Urinary bladder (tissue), 4 donors: Measurements from ENCODE around the gene CNR1. TPM values are rescaled to one million over a fixed set of nuclear protein-coding genes. Genes with fewer than 3 reads are reported as not detected.
A peak's percentile ranks its signal among the peaks of the same experiment; 100 is the strongest.

Experiments
- DNase-seq: peaks from one replicate; pipeline ENCODE4 v3.0.0-alpha.2; 2015; ENCODE audit errors: extremely low spot score
- H3K27ac ChIP-seq: one replicate; pipeline ENCODE4 v1.5.1; 2013; ENCODE audit warnings: low read depth, mild to moderate bottlenecking, moderate library complexity
- H3K36me3 ChIP-seq: one replicate; pipeline ENCODE4 v1.6.1; 2013; ENCODE audit warnings: mild to moderate bottlenecking, moderate library complexity; ENCODE audit not compliant: insufficient read depth
- H3K4me1 ChIP-seq: one replicate; pipeline ENCODE4 v1.6.1; 2013; ENCODE audit warnings: mild to moderate bottlenecking, moderate library complexity; ENCODE audit not compliant: insufficient read depth
- H3K4me3 ChIP-seq: one replicate; pipeline ENCODE4 v1.5.1; 2013; ENCODE audit warnings: low read depth, low read length
- WGBS: extraction: QIAGEN DNeasy Blood & Tissue Kit; methylation state at CpG from one replicate; pipeline ENCODE4 v1.1.7; 2013; 5-methylcytosine and 5-hydroxymethylcytosine counted together
- polyA plus RNA-seq: library from polyadenylated mRNA; stranded (reverse); fragments of 200-250 nt; gene quantifications from one replicate; pipeline ENCODE4 v1.2.3, GENCODE V29; 2013
- total RNA-seq: library from RNA; depleted of rRNA; stranded (reverse); fragments of >200 nt; gene quantifications from one replicate; pipeline ENCODE4 v1.2.3, GENCODE V29; 2014
- donor health status: healthy with polysubstance abuse.
- donor health status: healthy.

CNR1 gene
- total and polyA plus RNA-seq, 2 donors: 3.4 to 5.6 TPM

GRCh38 chr6:88165087-88165843 is 882 bp downstream of the CNR1 start:
- H3K27ac ChIP-seq: no peak overlapping the region
- WGBS: 5% methylated on average over 18 of the region's 18 CpGs
- DNase-seq: no peak
- no peaks in the 10 kb centered on the region for H3K4me1 ChIP-seq
- H3K4me3 ChIP-seq: peak overlapping the region; percentile 56
- H3K36me3 ChIP-seq: no peaks in the 10 kb centered on the region

GRCh38 chr6:88164061-88164460 is 2.1 kb downstream of the CNR1 start:
- H3K36me3 ChIP-seq: no peaks in the 10 kb centered on the region
- no peak overlapping the region for H3K4me3 ChIP-seq
- 70% methylated on average over 4 of the region's 4 CpGs for WGBS
- DNase-seq: no peak
- no peaks in the 10 kb centered on the region for H3K4me1 ChIP-seq
- no peak overlapping the region for H3K27ac ChIP-seq

GRCh38 chr6:88163616-88164015 is 2.5 kb downstream of the CNR1 start:
- DNase-seq: no peak
- H3K4me3 ChIP-seq: no peak overlapping the region
- 82% methylated on average over 1 of the region's 1 CpG for WGBS
- H3K36me3 ChIP-seq: no peaks in the 10 kb centered on the region
- no peak overlapping the region for H3K27ac ChIP-seq
- H3K4me1 ChIP-seq: no peaks in the 10 kb centered on the region

- Histone ChIP-seq H3K4me3 (no peak overlapping the region), H3K27ac (no peak overlapping the region), H3K36me3 (no peaks in the 10 kb centered on the region), H3K4me1 (no peaks in the 10 kb centered on the region)
- no peak for DNase-seq
- WGBS: 52% methylated on average over 4 of the region's 4 CpGs
Observed at GRCh38 chr6:88161940-88162339, 4.2 kb downstream of the CNR1 start.

GRCh38 chr6:88157106-88157505 is 9.0 kb downstream of the CNR1 start:
- no peak for DNase-seq
- Histone ChIP-seq H3K36me3 (no peaks in the 10 kb centered on the region), H3K4me1 (no peaks in the 10 kb centered on the region), H3K27ac (no peak overlapping the region), H3K4me3 (no peak overlapping the region)
- WGBS: 79% methylated on average over 4 of the region's 4 CpGs

- Histone ChIP-seq H3K4me3 (no peak overlapping the region), H3K36me3 (no peaks in the 10 kb centered on the region), H3K4me1 (no peaks in the 10 kb centered on the region), H3K27ac (no peak overlapping the region)
- DNase-seq: no peak
- 89% methylated on average over 6 of the region's 6 CpGs for WGBS
Observed at GRCh38 chr6:88145298-88145963, 20.7 kb downstream of the CNR1 start.

- 95% methylated on average over 20 of the region's 20 CpGs for WGBS
- no peak overlapping the region for H3K4me3 ChIP-seq
- no peaks in the 10 kb centered on the region for H3K36me3 ChIP-seq
- no peak overlapping the region for H3K27ac ChIP-seq
- no peaks in the 10 kb centered on the region for H3K4me1 ChIP-seq
- no peak for DNase-seq
Observed at GRCh38 chr6:88144637-88145297, 21.4 kb downstream of the CNR1 start.

GRCh38 chr6:88143421-88144157 is 22.6 kb downstream of the CNR1 start:
- H3K36me3 ChIP-seq: no peaks in the 10 kb centered on the region
- H3K27ac ChIP-seq: no peak overlapping the region
- no peak overlapping the region for H3K4me3 ChIP-seq
- no peak for DNase-seq
- WGBS: 89% methylated on average over 14 of the region's 14 CpGs
- H3K4me1 ChIP-seq: no peaks in the 10 kb centered on the region

- Histone ChIP-seq H3K36me3 (no peaks in the 10 kb centered on the region), H3K4me1 (no peaks in the 10 kb centered on the region), H3K27ac (no peak overlapping the region), H3K4me3 (no peak overlapping the region)
- 89% methylated on average over 3 of the region's 3 CpGs for WGBS
- DNase-seq: no peak
Observed at GRCh38 chr6:88142297-88142668, 23.9 kb downstream of the CNR1 start.

- no peaks in the 10 kb centered on the region for H3K4me1 ChIP-seq
- no peak overlapping the region for H3K4me3 ChIP-seq
- no peak overlapping the region for H3K27ac ChIP-seq
- H3K36me3 ChIP-seq: no peaks in the 10 kb centered on the region
- WGBS: 86% methylated on average over 9 of the region's 9 CpGs
- DNase-seq: no peak
Observed at GRCh38 chr6:88141561-88142296, 24.4 kb downstream of the CNR1 start.

- WGBS: 65% methylated on average over 1 of the region's 1 CpG
- no peak for DNase-seq
- Histone ChIP-seq H3K4me3 (no peak overlapping the region), H3K27ac (no peak overlapping the region), H3K4me1 (no peaks in the 10 kb centered on the region), H3K36me3 (no peaks in the 10 kb centered on the region)
Observed at GRCh38 chr6:88137915-88138314, 28.2 kb downstream of the CNR1 start.

- H3K27ac ChIP-seq: no peak overlapping the region
- DNase-seq: no peak
- H3K4me3 ChIP-seq: no peak overlapping the region
- WGBS: 74% methylated on average over 5 of the region's 5 CpGs
- H3K36me3 ChIP-seq: no peaks in the 10 kb centered on the region
- H3K4me1 ChIP-seq: no peaks in the 10 kb centered on the region
Observed at GRCh38 chr6:88135578-88136114, 30.5 kb downstream of the CNR1 start.

- no peak overlapping the region for H3K4me3 ChIP-seq
- no peak overlapping the region for H3K27ac ChIP-seq
- no peak for DNase-seq
- no peaks in the 10 kb centered on the region for H3K36me3 ChIP-seq
- H3K4me1 ChIP-seq: no peaks in the 10 kb centered on the region
- WGBS: 75% methylated on average over 4 of the region's 4 CpGs
Observed at GRCh38 chr6:88134575-88134974, 31.6 kb downstream of the CNR1 start.
